22Rv1 (cell line): ENCODE data around the gene ATG13.

ENCODE experiments used
- ZFX ChIP-seq: fragments of 450-650 bp; IDR thresholded peaks from 2 replicates; pipeline ENCODE4 v1.6.1; 2017; ENCODE audit warnings: antibody characterized with exemption, borderline replicate concordance
- TF ChIP-seq, protein P1 (sequence below): fragments of 450-650 bp; IDR thresholded peaks from 2 replicates; pipeline ENCODE4 v1.5.1; 2017; ENCODE audit warnings: mild to moderate bottlenecking

DNA sequence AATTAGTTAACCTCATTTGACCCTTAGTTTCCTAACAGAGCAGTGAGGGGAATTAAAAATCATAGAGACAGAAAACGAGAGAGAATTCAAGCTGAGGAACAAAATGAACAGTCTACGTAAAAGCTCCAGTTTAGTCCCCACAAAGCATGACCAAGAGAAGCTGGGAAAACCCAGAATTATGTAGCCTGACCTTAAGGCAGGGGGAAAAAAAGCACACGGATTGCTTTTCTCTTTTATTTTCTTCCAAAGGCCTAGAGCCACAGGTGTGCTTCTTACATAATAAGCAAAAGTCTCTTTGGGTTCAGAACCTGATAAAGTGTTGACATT is 23.0 kb upstream of the ATG13 start:
- TF ChIP-seq, protein P1, sequence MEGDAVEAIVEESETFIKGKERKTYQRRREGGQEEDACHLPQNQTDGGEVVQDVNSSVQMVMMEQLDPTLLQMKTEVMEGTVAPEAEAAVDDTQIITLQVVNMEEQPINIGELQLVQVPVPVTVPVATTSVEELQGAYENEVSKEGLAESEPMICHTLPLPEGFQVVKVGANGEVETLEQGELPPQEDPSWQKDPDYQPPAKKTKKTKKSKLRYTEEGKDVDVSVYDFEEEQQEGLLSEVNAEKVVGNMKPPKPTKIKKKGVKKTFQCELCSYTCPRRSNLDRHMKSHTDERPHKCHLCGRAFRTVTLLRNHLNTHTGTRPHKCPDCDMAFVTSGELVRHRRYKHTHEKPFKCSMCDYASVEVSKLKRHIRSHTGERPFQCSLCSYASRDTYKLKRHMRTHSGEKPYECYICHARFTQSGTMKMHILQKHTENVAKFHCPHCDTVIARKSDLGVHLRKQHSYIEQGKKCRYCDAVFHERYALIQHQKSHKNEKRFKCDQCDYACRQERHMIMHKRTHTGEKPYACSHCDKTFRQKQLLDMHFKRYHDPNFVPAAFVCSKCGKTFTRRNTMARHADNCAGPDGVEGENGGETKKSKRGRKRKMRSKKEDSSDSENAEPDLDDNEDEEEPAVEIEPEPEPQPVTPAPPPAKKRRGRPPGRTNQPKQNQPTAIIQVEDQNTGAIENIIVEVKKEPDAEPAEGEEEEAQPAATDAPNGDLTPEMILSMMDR, result no peak
- no peak for TF ChIP-seq ZFX
